Measurements from ENCODE around the gene DIPK1C. TPM values are rescaled to one million over a fixed set of nuclear protein-coding genes. Genes with fewer than 3 reads are reported as not detected.

The DIPK1C gene
- total RNA-seq, 1 donor from 2014 or later = not detected

- intact Hi-C loops (cut with DNase I) = no loop called here
- peaks cover 16% of the 10 kb centered on the region for H3K4me1 ChIP-seq
- H3K27me3 ChIP-seq = no peaks in the 10 kb centered on the region
- H3K27ac ChIP-seq = no peak overlapping the region
- no peaks in the 10 kb centered on the region for H3K9me3 ChIP-seq
- no peak for DNase-seq (ENCODE audit: extremely low spot score in 2 of 2)
- no peak overlapping the region for H3K4me3 ChIP-seq
- no peaks in the 10 kb centered on the region for H3K36me3 ChIP-seq
- TF ChIP-seq POLR2A (IDR thresholded peaks at IDR 0.05) = no peak
- no peak for TF ChIP-seq CTCF (IDR thresholded peaks at IDR 0.05)
- no peak for TF ChIP-seq POLR2AphosphoS5 (IDR thresholded peaks at IDR 0.05; ENCODE audit: insufficient read depth in 1 of 2, low read depth in 1 of 2)
These were observed 8.7 kb upstream of the DIPK1C start for GRCh38 chr18:74465775-74466174.

- no peak overlapping the region for H3K27ac ChIP-seq
- DNase-seq (ENCODE audit: extremely low spot score in 2 of 2) = no peak
- TF ChIP-seq POLR2A (IDR thresholded peaks at IDR 0.05) = no peak
- no peak for TF ChIP-seq POLR2AphosphoS5 (IDR thresholded peaks at IDR 0.05; ENCODE audit: insufficient read depth in 1 of 2, low read depth in 1 of 2)
- TF ChIP-seq CTCF (IDR thresholded peaks at IDR 0.05) = no peak
- H3K27me3 ChIP-seq = no peaks in the 10 kb centered on the region
- no peaks in the 10 kb centered on the region for H3K9me3 ChIP-seq
- intact Hi-C loops (cut with DNase I) = loop anchor here (5.0 kb wide), 1 partner anchor 558 kb away; no protein-coding TSS in a partner anchor
- no peaks in the 10 kb centered on the region for H3K36me3 ChIP-seq
- no peak overlapping the region for H3K4me3 ChIP-seq
- peaks cover 13% of the 10 kb centered on the region for H3K4me1 ChIP-seq
These were observed 6.9 kb upstream of the DIPK1C start for GRCh38 chr18:74463983-74464382.

GRCh38 chr18:74463254-74463653, 6.1 kb upstream of the DIPK1C start:
- intact Hi-C loops (cut with DNase I) = loop anchor here (5.0 kb wide), 1 partner anchor 559 kb away; no protein-coding TSS in a partner anchor
- Histone ChIP-seq H3K4me1 (peaks cover 5% of the 10 kb centered on the region), H3K9me3 (no peaks in the 10 kb centered on the region), H3K27ac (no peak overlapping the region), H3K36me3 (no peaks in the 10 kb centered on the region), H3K27me3 (no peaks in the 10 kb centered on the region), H3K4me3 (no peak overlapping the region)
- no peak for DNase-seq (ENCODE audit: extremely low spot score in 2 of 2)
- TF ChIP-seq POLR2A (IDR thresholded peaks at IDR 0.05) = no peak
- TF ChIP-seq POLR2AphosphoS5 (IDR thresholded peaks at IDR 0.05; ENCODE audit: insufficient read depth in 1 of 2, low read depth in 1 of 2) = no peak
- TF ChIP-seq CTCF (IDR thresholded peaks at IDR 0.05) = no peak

GRCh38 chr18:74460825-74461224, 3.7 kb upstream of the DIPK1C start:
- no peak for DNase-seq (ENCODE audit: extremely low spot score in 2 of 2)
- Histone ChIP-seq H3K4me3 (no peak overlapping the region), H3K36me3 (no peaks in the 10 kb centered on the region), H3K4me1 (peaks cover 10% of the 10 kb centered on the region), H3K9me3 (no peaks in the 10 kb centered on the region), H3K27ac (no peak overlapping the region), H3K27me3 (no peaks in the 10 kb centered on the region)
- intact Hi-C loops (cut with DNase I) = loop anchor here (5.0 kb wide), 1 partner anchor 561 kb away; no protein-coding TSS in a partner anchor
- no peak for TF ChIP-seq POLR2A (IDR thresholded peaks at IDR 0.05)
- no peak for TF ChIP-seq POLR2AphosphoS5 (IDR thresholded peaks at IDR 0.05; ENCODE audit: insufficient read depth in 1 of 2, low read depth in 1 of 2)
- no peak for TF ChIP-seq CTCF (IDR thresholded peaks at IDR 0.05)

GRCh38 chr18:74459889-74460288, 2.8 kb upstream of the DIPK1C start:
- no peaks in the 10 kb centered on the region for H3K36me3 ChIP-seq
- DNase-seq (ENCODE audit: extremely low spot score in 2 of 2) = no peak
- no peaks in the 10 kb centered on the region for H3K27me3 ChIP-seq
- H3K4me1 ChIP-seq = peaks cover 12% of the 10 kb centered on the region
- TF ChIP-seq POLR2AphosphoS5 (IDR thresholded peaks at IDR 0.05; ENCODE audit: insufficient read depth in 1 of 2, low read depth in 1 of 2) = no peak
- TF ChIP-seq POLR2A (IDR thresholded peaks at IDR 0.05) = no peak
- TF ChIP-seq CTCF (IDR thresholded peaks at IDR 0.05) = no peak
- no peaks in the 10 kb centered on the region for H3K9me3 ChIP-seq
- no peak overlapping the region for H3K4me3 ChIP-seq
- intact Hi-C loops (cut with DNase I) = loop anchor here (5.0 kb wide), 1 partner anchor 562 kb away; no protein-coding TSS in a partner anchor
- no peak overlapping the region for H3K27ac ChIP-seq

Measured in vagina (tissue), 2 donors.